Non-pigmented ciliary epithelial cell (primary cell): ENCODE data around the gene RHOB.

ENCODE experiments used
- DNase-seq: peaks from one replicate; pipeline ENCODE4 v3.0.0-alpha.2; 2010; ENCODE audit warnings: low read depth

The RHOB gene

DNA sequence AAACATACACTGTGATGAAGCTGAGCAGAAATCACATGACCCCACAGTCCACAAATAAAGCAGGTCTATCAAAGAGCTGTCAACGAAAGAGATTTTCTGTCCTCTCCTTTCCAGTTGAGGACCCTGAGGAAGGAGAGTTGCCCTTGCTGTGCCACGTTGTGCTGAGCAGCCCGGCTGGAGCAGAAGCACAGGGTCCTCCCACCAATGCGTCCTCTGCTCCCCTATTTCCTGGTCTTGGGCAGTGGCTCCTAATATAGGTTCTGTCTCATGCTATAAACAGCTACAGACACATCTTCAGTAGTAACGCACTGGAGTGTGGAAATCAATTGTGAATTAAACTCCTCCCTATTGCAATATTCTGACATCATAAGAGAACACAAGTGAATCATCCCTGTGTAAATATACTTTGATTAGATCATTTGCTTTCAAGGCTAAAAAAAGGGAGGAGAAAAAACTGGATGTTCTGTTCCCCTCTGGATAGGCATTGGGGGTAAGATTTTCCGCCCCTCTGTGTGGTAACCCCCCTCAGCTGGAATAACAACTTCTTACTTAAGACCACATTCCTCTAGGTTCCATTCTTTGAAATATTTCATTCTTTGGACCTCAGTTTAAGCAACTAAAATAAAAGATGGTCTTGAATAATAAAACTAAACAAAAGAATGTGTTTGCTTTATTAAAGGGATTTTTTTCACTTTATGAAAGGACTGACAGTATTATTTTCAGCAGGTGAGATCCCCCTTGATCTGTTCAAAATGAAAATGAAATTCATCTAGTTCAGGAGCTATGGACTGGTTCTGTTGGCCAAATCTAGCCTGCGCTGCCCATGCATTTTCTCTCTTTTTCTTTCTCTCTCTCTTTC lies 8.3 kb upstream of the RHOB start:
- peak; percentile 57 for DNase-seq

DNA sequence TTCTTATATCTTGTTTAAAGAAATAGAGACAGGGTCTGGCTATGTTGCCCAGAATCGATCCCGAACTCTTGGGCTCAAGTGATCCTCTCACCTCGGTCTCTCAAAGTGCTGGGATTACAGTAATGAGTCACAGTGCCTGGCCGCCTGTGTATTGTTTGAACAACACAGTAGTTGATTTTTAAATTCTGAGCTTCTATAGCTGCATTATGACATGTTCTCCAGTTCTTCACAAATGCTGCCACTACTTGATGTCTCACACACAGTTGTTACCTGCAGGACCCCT lies 7.7 kb upstream of the RHOB start:
- DNase-seq, result no peak

DNA sequence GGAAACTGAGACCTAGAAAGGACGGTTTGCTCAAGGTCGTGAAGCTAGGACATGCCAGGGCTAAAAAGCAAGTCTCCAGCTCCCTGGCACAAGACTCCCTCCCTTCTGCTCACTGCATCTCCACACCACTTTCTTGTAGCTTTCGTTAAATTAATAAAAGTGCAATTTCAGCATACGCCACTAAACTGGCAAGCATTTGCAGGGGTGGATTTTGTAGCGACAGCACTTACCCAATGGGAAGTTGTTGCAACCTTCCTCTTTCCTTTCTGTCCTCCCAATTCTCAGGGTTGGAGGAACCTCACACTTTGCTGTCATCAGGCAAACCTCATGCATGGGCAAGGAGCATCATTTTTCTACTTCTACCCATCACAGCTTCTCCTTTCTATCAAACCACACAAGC lies 7.4 kb upstream of the RHOB start:
- DNase-seq, result no peak

DNA sequence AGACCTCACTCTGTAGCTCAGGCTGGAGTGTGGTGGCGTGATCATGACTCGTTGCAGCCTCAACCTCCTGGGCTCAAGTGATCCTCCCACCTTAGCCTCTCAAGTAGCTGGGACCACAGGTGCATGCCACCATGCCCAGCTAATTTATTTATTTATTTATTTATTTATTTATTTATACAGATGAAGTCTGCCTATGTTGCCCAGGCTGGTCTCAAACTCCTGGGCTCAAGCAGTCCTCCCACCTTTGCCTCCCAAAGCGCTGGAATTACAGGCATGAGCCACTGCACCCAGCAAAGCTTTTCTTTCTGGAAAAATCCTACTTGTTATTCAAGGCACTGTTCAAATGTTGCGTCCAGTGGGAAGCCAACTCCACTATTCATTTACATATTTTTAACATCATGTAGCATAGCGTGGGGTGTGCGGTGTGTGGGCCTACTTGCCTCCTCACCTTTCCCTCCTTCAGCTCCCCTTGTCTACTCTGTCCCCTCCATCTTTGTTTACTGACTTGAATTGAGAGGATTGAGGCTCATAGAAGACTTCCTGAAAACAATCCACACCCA lies 6.8 kb upstream of the RHOB start:
- DNase-seq, result no peak

DNA sequence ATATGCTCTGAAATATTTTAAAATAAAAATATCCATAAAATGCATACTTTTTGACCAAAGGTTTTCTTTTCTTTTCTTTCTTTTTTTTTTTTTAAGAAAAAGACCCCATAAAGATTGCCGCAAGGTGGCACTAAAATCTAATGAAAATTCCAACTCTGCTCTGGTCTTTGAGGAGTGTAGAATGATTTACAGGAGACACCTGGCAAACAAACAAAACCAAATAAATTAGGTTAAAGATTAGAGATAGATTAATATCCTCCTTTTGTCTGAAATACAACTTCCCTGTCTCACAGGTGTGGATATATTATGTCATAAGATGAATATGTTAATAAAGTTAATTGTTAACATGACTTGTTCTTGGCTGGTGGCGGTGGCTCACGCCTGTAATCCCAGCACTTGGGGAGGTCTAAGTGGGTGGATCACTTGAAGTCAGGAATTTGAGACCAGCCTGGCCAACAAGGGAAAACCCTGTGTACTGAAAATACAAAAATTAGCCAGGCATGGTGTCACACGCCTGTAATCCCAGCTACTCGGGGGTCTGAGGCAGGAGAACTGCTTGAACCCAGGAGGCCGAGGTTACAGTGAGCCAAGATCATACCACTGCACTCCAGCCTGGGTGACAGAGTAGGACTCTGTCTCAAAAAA lies 3.5 kb upstream of the RHOB start:
- DNase-seq, result no peak

DNA sequence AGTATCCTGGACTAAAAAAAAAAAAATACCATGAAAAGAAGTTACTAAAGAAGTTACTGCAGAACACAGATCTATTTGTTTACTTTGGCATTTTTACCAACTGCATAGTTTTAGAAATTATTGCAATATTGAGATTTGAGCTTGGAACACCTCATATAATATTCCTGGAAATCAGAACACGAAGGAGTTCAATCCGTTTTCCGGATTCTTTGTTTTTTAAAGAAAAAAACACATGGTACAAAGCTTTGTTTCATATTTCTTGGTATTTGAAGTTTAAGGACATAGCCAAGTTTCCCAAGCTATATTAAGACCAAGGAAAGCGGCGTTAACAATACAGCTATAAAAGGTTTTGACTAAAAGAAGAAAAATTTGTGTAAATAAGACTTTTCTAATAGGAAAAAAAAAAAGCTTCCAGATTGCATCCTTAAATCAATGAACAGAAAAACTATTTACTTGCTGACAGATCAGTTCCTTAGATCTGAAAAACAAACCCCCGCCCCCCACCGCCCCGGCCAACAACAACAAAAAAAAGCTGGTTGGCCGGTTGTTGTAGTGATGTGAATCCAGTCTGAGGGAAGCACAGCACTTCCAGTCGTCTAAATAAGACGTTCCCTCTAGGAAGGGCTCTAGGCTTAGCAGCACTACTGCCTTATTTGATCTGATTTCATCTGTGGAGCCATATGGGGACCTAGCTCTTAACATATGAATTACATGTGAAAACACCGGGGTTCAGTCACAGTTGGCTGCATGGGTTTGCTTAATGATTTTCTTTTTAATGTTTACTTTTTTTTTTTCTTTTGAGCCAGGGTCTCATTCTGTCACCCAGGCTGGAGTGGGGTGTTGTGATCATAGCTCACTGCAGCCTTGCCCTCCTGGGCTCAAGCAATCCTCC lies 2.5 kb upstream of the RHOB start:
- DNase-seq, result no peak

DNA sequence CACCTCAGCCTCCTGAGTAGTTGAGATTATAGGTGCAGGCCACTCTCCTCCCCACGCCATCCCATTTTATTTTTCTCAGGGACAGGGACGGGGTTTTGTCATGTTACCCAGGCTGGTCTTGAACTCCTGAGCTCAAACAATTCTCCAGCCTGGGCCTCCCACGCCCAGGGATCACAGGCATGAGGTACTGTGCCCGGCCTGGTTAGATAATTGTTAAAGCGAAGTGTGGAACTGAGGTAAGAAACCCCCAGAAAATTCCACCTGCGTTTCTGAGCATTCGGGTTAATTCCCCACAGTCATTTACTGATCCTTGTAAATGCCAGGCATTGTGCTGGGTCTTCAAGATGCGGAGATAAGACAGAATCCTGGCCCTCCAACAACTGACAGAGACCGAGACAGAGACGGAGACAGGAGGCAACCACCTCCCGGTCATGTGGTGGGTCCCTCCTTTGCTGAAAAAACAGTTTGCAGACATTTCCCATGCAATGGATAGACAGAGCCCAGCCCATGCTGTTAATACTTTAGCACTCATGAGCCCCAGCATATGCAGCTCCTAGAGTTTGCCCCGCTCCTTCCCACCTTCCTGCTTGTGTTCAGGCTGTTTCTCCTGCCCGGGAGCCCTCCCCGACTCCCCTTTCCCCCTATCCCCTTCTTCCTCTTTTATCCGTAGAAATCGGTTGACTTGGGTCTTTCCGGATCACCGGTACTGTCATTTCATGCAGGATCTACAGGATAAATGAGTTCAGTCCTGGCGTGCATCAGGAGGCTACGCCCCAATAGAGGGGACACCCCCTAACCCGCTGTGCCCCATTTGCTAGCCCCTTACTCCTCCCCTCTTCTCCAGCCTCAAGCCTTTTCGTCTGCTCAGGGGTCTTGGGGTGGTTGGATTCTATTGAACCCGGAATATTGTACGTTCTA lies 1.6 kb upstream of the RHOB start:
- DNase-seq, result no peak

DNA sequence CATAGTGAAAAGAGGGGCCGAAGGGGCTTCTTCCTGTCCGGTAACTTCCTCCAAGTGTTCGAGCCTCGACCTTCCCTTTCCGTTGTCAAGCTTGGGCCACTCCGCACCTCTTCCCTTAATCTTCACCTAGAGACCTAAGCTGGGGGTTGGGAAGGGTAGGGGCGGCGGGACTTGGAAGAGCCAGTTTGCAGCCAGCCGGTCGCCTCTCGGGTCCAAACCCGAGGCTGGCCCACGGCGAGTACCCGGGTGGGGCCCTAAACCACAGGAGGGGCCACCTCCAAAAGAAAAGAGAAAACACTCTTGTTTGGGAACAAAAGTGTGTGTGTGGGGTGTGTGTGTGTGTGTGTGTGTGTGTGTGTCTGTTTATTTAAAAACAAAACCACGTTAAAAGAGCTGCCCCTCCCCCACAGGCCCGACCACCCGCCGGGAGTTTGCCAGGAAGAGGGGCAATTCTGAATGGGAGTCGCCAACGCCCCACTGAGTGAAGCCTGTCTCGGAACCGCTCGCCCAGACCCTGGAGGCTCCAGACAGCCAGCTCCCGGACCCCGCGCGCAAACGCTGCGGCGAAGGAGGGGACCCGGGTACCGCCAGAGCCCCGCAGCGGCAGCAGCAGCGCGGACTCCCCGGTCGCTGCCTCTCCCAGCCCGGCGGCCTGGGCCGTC lies 488 bp upstream of the RHOB start:
- DNase-seq, result no peak

DNA sequence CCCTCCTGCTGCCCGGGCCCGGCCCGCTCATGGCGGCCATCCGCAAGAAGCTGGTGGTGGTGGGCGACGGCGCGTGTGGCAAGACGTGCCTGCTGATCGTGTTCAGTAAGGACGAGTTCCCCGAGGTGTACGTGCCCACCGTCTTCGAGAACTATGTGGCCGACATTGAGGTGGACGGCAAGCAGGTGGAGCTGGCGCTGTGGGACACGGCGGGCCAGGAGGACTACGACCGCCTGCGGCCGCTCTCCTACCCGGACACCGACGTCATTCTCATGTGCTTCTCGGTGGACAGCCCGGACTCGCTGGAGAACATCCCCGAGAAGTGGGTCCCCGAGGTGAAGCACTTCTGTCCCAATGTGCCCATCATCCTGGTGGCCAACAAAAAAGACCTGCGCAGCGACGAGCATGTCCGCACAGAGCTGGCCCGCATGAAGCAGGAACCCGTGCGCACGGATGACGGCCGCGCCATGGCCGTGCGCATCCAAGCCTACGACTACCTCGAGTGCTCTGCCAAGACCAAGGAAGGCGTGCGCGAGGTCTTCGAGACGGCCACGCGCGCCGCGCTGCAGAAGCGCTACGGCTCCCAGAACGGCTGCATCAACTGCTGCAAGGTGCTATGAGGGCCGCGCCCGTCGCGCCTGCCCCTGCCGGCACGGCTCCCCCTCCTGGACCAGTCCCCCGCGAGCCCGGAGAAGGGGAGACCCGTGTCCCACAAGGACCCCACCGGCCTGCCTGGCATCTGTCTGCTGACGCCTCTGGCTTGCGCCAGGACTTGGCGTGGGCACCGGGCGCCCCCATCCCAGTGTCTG lies 767 bp downstream of the RHOB start:
- DNase-seq, result no peak

DNA sequence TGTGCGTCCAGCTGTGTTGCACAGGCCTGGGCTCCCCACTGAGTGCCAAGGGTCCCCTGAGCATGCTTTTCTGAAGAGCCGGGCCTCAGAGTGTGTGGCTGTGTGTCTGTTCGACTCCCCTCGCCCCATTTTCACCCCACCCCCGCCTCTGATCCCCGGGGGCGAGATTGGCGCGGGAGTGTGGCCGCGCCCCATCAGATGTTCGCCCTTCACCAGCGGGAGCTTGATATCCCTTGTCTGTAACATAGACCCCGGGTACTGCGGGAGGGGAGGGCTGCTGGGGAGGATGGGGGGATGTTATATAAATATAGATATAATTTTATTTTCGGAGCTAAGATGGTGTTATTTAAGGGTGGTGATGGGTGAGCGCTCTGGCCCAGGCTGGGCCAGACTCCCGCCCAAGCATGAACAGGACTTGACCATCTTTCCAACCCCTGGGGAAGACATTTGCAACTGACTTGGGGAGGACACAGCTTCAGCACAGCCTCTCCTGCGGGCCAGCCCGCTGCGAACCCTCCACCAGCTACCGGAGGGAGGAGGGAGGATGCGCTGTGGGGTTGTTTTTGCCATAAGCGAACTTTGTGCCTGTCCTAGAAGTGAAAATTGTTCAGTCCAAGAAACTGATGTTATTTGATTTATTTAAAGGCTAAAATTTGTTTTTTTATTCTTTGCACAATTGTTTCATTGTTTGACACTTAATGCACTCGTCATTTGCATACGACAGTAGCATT lies 1.5 kb downstream of the RHOB start:
- no peak for DNase-seq

DNA sequence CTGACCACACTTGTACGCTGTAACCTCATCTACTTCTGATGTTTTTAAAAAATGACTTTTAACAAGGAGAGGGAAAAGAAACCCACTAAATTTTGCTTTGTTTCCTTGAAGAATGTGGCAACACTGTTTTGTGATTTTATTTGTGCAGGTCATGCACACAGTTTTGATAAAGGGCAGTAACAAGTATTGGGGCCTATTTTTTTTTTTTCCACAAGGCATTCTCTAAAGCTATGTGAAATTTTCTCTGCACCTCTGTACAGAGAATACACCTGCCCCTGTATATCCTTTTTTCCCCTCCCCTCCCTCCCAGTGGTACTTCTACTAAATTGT lies 2.1 kb downstream of the RHOB start:
- DNase-seq, result no peak

DNA sequence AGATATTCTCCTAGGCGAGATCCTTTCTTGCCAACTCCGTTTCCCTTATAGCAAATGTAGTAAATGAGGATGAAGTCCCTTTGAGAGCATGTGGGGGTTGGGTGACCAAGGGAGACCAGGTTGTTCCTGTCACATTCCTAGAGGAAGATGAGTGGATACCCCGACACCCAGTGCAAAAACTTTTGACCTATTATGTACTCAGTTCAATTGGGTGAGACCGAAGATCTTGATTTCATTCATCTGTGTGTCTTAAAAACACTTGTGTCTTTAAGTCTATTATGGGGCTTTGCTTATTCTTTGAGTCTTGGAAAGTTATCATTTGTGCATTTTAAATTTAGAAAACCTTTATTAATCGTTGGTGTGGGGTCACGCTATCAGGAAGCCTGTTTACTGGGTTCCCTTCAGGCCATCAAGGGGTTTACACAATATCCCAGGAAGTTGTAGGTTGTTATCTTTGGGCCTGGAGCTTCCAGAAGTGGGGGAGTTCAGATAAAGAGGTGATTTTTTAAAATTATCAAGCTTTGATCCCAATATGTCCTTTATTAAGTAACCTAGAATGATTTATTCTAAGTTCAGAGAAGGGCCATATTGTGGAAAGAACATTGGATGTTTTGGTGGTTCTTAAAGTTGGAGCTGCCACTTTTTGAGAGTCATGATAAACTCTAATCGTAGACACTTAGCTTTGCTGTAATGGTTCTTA lies 2.8 kb downstream of the RHOB start:
- DNase-seq, result no peak

DNA sequence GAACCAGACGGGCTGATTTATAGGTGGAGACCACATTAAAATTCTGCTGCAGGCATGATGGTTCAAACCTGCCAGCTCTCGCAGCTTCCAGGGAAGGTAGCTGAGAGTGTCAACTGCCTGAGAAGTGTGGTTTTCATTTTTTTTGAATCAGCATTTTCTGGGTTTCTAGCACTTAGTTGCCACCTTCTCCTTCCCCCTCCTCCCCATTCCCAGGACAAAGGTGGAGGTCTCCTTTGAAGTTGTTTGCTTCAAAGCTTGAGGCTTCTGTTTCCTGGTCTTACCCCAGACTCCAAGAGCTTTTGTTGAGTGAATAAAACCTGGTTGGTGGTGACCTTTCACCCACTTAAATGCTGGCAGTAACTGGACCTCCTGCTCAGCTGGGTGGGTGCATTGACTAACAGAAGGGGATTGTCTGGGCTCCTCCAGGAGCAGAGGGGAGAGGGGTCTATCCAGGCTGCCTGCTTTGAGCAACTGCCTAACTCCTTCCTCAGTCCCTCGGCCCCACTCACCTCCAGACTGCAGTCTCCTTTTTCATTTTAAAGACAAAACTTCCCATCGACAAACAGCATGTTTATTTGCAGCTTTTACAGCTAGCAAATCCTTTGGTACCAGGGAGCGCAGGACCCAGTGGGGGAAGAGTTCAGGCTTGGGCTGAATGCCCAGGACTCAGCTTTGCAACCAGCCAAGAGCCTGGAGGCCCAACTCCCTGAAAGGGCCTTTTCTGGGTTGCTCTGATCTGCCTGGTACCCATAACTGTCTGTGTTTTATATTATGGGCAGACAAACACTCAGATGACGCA lies 3.5 kb downstream of the RHOB start:
- DNase-seq, result no peak

DNA sequence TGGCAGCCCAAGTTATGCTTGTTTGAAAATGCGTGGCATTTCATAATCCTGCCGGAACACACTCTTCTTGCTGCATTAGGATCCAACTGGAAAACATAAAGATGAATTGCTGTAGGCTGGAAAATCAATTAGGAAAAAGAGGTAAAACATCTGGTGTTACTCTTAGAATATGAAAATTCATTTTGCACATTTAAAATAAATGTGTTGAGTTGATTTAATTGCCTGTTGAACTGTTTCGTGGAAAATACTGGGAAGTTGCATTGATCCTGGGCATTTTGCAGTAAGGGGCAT lies 4.1 kb downstream of the RHOB start:
- no peak for DNase-seq

DNA sequence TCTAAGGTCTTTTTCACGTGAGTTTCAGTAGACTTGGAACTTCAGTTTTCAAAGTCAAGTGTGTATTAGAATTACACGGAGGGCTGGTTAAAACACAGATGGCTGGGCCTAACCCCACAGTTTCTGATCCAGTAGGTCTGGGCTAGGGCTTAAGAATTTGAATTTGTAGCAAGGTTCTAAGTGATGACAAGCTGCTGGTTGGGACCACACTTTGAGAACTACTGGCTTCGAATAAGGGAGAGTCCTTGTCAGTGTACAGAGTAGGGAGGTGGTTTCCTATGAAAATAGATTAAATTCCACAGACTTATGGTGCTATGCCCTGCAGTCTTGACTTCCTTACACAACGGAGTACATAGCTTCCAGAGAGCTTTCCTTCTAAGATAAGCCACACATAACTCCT lies 4.5 kb downstream of the RHOB start:
- no peak for DNase-seq

DNA sequence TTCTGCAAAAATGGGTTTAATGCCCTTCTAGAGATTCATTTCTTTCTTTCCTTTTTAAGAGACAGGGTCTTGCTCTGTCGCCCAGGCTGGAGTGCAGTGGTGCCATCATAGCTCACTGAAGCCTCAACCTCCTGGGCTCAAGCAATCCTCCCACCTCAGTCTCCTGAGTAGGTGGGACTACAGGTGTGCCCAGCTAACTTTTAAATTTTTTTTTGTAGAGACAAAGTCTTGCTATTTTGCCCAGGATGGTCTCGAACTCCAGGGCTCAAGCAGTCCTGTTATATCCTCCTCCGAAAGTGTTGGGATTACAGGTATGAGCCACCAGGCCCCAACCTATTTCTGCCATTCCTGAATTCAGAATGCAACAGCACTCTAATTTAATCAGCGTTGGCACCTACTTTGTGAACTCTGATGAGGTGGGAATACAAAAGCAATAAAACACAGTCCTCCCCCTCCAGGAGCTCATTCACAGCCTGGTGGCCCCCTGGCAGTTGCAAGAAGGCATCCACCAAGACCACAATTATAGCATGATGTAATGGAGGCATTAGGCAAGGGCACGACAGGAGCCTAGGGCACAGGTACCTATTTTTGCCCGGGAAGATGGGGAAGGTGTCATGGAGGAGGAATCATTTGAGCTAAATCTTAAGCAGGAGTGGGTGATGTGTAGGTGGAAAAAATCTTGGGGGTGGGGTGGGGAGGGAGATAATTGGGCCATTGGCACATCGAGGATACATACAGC lies 5.1 kb downstream of the RHOB start:
- no peak for DNase-seq

DNA sequence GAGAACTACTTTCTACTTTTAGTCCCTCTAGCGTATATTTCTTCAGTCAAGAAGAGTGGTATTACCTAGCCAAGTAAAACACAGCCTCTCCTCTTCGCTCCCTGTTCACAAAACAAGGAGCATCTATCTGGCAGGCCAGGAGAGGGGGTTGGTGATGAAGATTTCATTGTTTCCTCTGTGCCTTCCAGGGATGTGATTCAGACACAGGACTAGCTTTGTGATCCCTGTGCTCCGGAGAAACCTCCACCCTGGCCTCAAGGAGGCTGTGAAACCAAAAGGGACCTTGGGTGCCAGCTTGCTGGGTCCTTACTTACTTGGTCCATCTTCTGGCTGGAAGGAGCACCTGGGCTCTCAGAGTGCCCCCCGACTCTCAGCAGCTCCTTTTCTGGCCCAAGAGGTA lies 5.7 kb downstream of the RHOB start:
- no peak for DNase-seq

DNA sequence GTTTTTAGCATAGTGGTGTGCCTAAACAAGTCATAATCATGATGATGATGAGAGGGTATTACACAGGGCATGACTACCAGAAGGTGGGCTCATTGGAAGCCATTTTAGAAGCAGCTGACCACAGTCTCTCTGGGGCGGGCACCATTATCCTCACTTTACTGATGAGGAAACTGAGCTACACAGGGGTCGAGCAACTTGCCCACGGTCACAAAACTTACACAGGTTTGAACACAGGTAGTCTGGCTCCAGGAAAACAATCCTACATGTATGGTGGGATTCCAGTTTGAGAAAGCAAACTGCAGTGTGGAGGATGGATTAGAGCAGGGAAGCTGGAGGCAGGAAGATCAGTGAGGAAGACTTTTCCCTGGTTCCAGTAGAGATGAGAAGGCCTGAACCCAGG lies 6.2 kb downstream of the RHOB start:
- DNase-seq, result no peak
